Ramos (cell line): ENCODE results near the gene TP73.
"Not testable (repeated sequence)": the region's sequence is repeated elsewhere in the genome, so short reads cannot be mapped to it uniquely, and the experiment has no call there.

Experiments
- in situ Hi-C: fragments of 300-500 bp; cut with MboI; formaldehyde crosslinking; loops from one replicate; pipeline ENCODE4 v1.14.3; 2022; ENCODE audit warnings: low sequenced_read_pairs; ENCODE audit not compliant: unreplicated experiment

TP73 gene

DNA sequence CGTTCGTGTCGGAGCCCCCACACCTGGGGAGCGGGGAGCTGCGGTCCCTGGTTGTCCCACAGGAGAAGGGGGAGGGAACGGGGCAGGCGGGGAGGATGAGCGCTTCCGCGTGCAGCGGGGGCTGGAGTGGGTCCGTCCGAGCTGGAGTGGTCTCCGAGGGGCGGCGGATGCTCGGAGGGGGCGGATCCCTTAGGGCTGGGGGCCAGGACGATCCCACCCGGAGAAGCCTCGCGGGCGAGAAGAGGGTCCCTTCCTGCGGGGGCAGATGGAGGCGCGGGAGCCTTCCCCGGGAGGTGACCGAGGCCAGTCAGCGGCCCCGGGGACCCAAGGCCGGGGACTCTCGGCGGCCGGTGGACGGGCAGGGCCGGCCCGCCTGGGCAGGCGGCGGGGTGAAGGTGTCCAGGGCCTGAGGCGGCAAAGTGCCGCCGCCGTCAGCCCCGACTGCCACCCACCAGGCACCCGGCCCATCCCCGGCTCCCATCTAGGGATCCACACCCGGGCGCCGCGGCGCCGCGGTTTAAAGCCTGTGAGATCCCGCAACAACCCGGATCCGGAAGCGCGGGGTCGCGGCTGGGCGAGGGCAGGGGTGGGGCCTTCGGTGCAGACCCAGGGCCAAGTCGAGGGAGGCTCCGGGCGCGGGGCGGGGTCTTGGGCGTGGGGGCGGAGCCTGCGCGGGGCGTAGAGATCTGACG lies 94.7 kb downstream of the TP73 start:
- in situ Hi-C loops: no loop called here

DNA sequence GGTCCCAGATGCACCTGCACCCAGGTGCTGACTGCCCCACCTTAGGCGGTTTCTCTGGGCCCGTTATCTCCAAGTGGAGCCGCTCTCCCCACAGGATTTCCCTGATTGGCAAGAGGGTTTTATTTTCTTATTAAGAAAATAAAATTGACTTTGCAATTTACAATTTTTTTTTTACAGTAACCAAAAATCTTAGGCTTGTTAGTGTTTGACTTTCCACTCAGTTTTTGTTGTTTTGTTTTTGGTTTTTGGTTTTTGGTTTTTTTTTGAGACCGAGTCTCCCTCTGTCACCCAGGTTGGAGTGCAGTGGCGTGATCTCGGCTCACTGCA lies 95.2 kb downstream of the TP73 start:
- in situ Hi-C loops: no loop called here

DNA sequence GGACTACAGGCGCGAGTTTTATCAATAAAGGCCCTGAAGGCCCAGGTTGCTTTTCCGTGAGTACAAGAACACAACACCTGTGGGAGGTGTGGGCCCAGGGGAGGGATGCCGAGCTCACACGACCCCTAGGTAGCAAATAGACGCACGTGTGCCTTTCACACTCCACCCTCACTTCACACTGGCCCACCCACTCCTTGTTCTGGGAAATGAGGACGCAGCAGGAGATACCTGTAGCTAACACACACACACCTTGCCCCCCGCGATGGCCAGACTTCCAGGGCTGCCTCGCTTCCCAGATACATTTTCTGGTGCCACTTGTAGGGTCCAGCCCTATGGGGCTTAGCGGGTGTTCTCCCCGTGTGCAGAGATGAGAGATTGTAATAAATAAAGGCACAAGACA lies 95.6 kb downstream of the TP73 start:
- in situ Hi-C loops: no loop called here

DNA sequence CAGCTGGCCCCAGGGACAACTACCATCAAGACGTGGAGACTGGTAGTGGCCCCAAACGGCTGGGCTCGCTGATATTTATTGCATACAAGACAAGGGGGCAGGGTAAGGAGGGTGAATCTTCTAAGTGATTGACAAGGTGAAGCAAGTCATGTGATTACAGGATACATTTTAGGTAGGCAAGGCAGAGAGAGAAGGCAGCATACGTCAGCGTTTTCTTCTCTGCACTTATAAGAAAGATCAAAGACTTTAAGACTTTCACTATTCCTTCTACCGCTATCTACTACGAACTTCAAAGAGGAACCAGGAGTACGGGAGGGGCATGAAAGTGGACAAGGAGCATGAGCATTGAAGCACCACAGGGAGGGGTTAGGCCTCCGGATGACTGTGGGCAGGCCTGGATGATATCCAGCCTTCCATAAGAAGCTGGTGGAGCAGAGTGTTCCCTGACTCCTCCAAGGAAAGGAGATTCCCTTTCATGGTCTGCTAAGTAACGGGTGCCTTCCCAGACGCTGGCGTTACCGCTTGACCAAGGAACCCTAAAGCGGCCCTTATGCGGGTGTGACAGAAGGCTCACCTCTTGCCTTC lies 96.1 kb downstream of the TP73 start:
- in situ Hi-C loops: not testable (repeated sequence)

DNA sequence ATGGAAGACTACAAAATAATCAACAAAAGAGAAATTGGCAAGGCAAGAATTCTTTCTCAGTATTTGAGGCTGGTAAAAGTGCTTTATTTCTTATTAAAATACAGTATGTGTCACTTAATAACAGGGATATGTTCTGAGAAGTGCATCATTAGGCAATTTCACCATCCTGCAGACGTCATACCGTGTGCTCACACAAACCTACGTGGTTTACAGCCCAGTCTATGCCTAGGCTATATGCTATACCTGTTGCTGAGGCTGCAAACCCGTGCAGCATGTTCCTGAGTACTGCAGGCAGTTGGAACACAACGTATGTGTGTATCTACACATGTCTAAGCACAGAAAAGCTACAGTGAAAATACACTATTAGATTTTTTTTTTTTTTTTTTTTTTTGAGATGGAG lies 97.2 kb downstream of the TP73 start:
- in situ Hi-C loops: no loop called here

DNA sequence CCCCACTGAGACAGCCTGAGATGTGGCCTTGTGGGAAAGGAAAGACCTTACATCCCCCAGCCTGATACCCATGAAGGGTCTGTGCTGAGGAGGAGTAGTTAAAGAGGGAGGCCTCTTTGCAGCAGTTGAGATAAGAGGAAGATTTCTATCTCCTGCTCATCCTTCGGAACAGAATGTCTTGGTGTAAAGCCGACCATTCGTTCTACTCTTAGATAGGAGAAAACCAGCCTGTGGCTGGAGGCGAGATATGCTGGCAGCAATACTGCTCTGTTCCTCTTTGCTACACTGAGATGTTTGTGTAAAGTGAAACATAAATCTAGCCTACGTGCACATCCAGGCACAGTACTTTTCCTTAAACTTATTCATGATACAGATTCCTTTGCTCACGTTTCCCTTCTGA lies 98.4 kb downstream of the TP73 start:
- in situ Hi-C loops: no loop called here

DNA sequence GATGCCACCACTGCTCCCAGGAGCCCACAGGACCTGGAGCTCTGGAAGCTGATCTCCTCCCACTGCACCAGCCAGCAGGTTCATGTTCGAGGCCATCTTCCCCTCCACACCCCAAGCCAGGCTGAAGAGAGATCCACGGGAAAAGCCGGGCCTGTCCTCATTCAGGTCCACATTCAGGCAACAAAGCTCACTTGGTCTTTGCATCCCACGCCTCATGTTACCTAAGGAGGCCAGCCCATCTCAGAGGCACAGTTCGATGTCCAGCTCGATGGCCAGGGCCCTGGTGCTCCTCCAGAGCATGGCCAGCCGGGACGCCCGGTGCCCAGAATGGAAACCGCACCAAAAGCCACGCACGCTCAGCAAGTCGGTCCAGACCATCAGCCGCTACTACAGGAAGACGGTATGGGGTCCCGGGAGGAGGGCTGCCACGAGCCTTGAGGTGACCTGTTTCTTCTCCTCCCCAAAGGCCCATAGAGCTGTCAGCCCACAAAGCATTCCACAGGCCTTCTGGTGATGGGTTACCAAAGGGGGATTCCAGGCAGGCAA lies 100.2 kb downstream of the TP73 start, which contains the start of gene CCDC27:
Gene CCDC27 (plus strand): TSS at position 51 of the 546 bp plus-strand sequence. CDS start 32 bp downstream, at position 83.
- in situ Hi-C loops: no loop called here

DNA sequence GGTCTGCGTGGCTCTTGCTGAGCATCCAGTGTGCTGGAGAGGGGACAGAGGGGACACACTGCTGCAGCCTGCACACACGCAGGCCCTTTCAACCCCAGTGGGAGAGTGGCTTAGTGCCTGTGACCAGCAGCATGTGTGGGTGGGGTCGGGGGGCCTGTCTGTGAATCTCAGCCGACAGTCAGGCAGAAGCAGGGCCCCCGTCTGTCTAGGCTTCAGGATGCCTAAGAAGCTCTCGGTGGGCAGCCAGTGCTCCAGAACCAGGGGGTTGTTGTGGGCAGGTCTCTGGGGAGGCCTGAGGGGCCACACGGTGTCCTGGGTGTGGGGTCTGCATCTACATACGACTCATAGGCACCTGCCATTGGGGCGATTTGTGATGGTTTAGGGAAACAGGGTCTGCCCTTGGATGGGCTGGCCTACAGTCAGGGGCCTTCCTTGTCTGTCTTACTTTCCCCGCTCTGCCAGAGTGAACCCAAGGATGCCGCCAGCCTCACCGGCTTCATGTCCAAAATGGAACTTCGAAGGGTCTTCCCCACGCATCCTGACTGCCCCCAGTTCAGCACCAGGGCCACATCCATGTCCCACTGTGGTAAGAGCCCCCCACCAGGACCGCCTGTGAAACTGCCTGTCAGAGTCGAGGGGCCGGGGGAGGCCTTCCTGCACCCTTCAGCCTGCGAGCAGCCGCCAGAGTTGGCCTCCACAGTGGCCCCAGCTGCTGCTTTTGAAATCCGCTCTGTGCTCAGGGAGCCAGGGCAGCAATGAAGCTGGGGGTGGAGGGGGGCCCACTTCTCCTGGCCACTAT lies 101.5 kb downstream of the TP73 start:
- in situ Hi-C loops: no loop called here

DNA sequence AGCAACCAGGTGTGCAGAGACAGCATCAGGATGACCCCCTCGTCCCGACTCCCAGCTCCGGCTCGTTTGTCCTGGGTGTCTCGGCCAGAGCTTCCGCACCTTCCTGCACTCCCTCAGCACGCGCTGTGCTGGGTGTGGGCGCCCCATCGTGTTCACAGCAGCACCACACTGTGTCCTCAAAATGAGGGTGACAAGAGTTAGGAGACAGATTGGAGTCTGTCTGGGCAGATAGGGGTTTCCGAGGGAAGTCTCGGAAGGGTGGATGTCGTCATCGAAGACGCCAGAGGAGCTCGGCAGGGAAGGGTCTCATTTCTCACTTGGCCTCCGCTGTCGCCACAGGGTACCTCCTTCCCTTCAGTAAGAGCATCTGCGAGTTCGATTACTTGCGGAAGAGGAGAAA lies 104.1 kb downstream of the TP73 start:
- in situ Hi-C loops: no loop called here

DNA sequence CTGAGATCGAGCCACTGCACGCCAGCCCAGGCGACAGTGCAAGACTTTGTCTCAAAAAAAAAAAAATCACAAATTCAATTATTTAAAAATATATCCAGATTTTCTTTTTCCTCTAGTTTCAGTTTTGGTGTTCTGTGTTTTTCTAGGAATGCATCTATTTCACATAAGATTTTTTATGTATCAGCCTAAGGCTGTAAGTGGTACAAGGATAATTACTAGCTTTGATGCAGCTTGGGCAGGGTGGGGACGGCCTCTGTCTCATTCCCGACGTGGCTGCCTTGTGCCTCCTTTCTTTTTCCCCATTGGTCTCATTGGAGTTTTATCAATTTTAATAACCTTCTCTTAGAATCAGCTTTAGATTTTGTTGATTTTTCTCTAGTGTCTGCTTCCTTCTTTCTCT lies 106.8 kb downstream of the TP73 start:
- in situ Hi-C loops: no loop called here

DNA sequence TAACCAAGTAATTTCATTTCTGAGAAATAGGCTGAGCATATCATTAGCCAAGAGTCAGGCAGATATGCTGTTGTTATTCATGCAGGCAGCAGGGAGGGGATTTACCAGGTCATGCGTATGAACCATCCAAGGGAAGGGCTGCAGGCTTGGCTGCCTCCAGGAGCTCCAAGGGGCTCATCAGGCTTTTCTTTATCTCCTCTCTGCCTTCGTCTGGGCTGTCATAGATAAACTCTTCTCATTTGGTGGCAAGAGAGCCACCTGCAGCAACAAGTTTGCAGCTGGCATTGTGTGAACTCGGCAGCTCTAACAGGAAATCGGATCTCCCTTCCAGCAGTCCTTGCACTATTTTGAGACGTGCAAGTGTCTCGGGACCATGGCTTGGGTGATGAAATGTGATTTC lies 107.5 kb downstream of the TP73 start:
- in situ Hi-C loops: no loop called here

DNA sequence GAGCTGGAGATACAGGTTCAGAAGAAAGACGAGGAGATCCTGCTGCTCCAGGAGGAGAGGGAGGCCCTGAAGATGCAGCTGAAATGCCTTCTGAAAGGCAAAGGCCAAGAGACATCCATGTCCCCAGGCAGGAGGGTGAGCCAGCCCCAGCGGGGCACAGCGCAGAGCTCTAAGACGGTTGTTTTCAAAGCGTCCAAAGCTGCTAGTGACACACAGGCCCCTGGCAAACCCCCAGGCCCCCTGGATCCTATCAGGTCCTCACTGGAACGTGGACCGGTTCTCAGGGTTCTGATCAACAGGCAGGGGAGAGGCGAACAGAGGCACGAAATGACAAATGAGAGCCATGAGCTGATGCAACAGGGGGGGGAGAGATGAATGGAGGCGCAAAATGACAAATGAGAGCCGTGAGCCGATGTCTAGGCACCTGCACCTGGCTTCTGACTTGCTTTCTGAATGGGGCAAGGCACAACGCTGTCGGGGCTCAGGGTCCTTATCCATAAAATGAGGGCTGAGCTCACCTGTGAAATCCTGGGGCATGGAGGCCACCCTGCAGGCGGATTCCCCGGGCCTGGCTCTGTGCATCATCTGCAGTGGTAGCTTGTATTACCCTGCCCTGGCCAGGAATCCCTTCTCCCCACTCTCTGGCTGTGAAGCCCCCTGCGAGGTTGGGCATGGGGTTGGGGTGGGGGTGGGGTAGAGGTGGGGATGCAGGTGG lies 109.1 kb downstream of the TP73 start:
- in situ Hi-C loops: no loop called here

DNA sequence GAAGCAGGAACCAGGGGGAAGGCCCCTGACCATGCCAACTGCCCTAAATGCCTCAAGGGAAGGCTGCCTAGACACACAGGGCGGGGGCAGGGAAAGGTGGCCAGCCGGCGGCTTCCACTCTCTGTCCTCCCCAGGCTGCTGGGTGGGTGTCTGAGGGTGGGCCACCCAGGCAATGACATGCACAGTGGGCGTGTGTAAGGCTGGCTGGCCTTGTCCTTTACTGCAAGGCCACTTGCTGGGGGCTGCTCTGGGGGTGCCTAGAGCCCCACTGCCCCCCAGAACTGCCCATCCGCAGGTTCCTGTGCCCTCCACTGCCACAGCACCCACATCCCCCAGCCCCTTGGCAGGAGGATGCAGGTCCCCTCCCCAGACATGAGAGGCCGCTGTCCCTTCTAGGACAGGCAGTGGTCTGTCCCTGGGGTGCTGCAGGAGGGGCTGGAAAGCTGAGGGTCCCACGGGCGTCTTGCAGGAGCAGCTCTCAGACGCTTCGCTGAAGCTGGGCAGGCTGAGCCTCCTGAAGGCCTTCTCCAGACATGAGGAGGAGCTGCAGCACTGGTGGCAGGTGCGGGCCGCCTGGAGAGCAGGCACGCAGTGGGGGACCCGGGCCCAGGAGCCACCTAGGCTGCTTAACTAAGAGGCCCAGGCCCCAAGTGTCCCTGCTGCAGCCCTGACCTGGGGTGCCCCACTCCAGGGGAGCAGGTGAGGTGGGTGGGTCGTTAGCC lies 110.0 kb downstream of the TP73 start:
- in situ Hi-C loops: no loop called here

DNA sequence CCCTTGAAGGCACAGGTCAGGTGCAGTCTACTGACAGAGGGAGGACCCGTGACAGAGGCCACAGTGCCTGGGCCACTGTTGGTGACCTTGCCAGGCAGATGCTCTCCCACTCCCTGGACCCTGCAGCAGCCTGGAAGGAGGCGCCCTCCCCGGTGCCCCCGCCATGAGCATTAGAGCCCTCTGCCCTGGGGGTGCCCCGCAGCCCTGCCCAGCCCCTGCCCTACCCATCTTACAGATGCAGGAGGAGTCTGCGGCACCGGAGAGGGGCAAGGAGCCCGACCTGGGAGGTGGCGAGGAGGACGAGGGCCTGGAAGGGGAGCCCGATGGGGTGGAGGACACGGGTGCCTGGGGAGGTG lies 110.5 kb downstream of the TP73 start:
- in situ Hi-C loops: no loop called here

DNA sequence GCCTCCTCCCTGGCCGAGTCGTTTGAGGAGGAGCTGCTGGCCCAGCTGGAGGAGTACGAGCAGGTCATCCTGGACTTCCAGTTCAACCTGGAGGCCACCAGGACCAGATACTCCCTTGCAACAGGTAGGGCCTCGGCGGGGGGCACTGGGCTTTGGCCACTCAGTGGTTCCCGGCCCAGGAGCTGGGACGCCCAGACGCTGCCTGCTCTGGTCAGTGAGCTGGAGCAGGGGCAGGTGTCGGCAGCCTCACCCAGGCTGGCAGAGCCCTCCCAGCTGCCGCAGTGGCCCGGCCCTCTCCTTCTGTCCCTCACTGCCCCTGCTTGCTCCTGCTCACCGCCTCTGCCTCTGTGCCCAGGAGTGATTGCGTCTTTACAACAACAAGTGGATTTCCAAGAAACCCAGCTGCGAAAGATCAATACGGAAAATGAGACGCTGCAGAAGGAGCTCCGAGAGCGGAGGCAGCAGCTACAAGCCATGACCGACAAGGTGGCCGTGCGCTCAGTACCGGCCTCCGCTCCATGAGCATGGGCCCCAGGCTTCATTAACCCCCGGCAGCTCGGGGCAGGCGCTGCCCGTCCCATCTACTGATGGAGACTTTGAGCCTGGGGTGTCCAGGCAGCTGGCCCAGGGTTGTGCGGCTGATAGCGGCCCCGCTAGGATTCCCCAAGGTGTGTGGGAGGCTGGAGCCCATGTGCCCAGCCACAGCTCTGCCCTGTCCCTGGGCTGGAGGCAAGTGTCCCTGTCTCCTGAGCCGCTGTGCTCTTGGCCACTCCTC lies 111.2 kb downstream of the TP73 start:
- in situ Hi-C loops: no loop called here

DNA sequence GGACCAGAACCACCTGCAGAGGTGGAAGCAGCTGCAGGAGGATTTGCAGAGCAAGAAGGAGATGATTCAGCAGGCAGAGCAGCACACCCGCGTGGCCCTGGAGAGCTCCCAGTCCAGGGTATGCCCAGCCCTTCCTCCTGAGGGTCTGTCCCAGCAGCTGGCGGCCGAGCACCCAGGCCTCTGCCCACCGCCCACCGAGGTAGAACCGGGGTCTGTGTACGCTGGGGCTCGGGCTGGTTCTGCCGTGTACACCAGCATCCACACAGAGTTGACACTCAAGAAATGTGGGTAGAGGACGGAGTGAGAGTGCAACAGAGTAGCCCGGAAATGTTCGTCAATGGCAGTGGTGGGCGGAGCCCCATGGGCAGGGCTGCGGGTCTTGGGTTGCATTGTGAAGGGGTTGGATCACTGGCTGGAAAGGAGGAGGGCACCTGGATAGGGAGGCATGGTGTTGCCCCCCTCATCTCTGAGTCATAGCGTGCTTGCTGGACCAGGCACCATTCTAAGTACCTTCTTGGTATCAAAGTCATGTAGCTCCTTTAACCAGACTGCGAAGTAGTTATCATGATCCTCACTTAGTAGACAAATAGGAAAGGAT lies 115.1 kb downstream of the TP73 start:
- in situ Hi-C loops: no loop called here

DNA sequence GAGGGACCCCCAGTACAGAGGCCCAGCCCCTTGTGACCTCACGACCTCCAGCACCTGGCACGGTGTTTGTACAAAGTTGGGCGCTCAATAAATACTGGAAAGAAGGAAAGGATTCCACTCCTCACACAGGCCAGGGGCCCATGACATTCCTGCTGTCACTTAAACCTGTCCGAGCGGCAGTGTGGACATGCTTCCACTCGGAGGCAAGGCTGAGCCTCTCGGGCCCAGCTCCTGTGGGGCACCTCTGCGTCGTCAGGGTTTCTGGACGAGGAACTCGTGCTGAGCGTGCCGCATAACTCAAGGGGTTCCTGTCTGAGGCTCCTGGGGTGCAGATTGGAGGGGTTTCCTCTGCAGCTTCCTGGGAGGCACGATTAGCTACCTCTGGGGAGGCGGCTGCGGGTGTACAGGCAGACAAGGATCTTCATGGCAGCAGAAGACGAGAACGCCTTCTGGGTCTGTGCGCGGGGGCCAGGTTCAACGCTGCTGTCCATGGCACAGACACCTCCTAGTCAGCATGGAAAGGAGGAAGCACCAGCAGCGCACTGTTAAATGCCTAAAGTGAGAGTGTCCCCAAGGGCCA lies 116.6 kb downstream of the TP73 start:
- in situ Hi-C loops: no loop called here

DNA sequence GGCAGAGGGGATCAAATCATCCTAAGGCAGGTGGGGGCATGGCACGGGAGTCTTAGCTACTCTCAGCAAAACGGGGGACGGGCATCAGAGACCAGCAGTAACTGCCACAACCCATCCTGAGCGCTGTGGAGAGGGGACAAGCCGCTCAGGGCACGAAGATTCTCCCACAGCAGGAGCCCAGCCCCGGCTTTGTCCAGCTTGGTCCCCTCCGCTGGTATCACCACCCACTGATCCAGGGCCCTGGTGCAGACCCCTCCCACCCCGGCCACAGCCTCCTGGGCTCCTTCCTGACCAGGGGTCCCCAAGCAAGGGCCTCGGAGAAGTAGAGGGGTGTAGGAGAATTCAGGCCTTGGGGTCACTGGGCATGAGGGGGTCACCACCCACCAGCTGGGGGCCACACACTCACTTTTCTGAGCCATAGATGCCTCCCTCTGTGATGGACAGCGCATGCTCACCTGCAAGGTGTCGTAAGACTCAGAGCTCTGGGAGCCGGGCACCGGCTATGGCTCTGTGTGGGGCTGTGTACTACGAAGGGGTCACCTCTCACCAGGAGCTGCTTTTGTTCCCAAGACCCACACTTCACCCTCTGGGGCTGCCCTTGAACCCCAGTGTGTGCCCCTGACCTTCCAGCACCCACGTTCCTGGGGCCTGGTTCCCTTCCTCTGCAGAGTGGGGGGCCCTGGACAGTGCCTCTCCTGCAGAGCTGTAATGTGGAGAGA lies 117.9 kb downstream of the TP73 start:
- in situ Hi-C loops: no loop called here
